PC-3 (cell line): ENCODE data around the gene ZC3H11A. TPM values are rescaled to one million over a fixed set of nuclear protein-coding genes. Genes with fewer than 3 reads are reported as not detected.
A peak's percentile ranks its signal among the peaks of the same experiment; 100 is the strongest.

ENCODE experiments used
- ATAC-seq: fragments of 200-7000 bp; cut with Tn5 transposase; 2 replicates; pipeline ENCODE4 v1.9.1; 2020; ENCODE audit warnings: mild to moderate bottlenecking, moderate library complexity
- BruUV-seq: library from RNA; stranded (reverse); fragments of 400-500 nt; replicated peaks from 2 replicates; lab custom pipeline; 2021; lab: Mats Ljungman, UMichigan
- CTCF ChIA-PET: fragments of 300-600 bp; sonication (Branson Sonifier 250); formaldehyde crosslinking; loops from one replicate; lab custom pipeline; 2022; ENCODE audit warnings: antibody characterized with exemption; lab: Charles Lee
- POLR2A ChIA-PET: fragments of 300-600 bp; sonication (Branson Sonifier 250); formaldehyde crosslinking; loops from one replicate; lab custom pipeline; 2022; ENCODE audit warnings: antibody characterized with exemption; ENCODE audit not compliant: unreplicated experiment; lab: Charles Lee
- DNase-seq: peaks from one replicate; pipeline ENCODE4 v3.0.0-alpha.2; 2015
- H2AFZ ChIP-seq: fragments of 300-600 bp; sonication (generic); 2 replicates; pipeline ENCODE4 v1.6.0; 2016; ENCODE audit warnings: antibody characterized with exemption, low read length
- H3F3A ChIP-seq: fragments of 300-600 bp; sonication (generic); one replicate; pipeline ENCODE4 v1.6.0; 2017; ENCODE audit warnings: antibody characterized with exemption, low read length, control low read depth, mild to moderate bottlenecking; ENCODE audit not compliant: unreplicated experiment
- H3K27ac ChIP-seq: fragments of 300-600 bp; sonication (generic); 2 replicates; pipeline ENCODE4 v1.5.1; 2016; ENCODE audit warnings: mild to moderate bottlenecking, low read length
- H3K27me3 ChIP-seq: fragments of 300-600 bp; sonication (generic); 2 replicates; pipeline ENCODE4 v1.6.1; 2016; ENCODE audit warnings: low read length, mixed read lengths
- H3K36me3 ChIP-seq: fragments of 300-600 bp; sonication (generic); 2 replicates; pipeline ENCODE4 v1.6.1; 2016; ENCODE audit warnings: low read depth, mixed run types, low read length, mixed read lengths
- H3K4me1 ChIP-seq: fragments of 300-600 bp; sonication (generic); 2 replicates; pipeline ENCODE4 v1.5.1; 2016; ENCODE audit warnings: low read length; ENCODE audit not compliant: insufficient read depth
- H3K4me2 ChIP-seq: fragments of 300-600 bp; sonication (generic); 2 replicates; pipeline ENCODE4 v1.6.0; 2016; ENCODE audit warnings: low read length
- H3K4me3 ChIP-seq: fragments of 300-600 bp; sonication (generic); 2 replicates; pipeline ENCODE4 v1.5.1; 2016; ENCODE audit warnings: mild to moderate bottlenecking, low read length, mixed read lengths
- H3K79me2 ChIP-seq: fragments of 300-600 bp; sonication (generic); 2 replicates; pipeline ENCODE4 v1.6.1; 2017; ENCODE audit warnings: low read length, mixed read lengths
- H3K9ac ChIP-seq: fragments of 300-600 bp; sonication (generic); 2 replicates; pipeline ENCODE4 v1.6.0; 2016; ENCODE audit warnings: mild to moderate bottlenecking, low read length
- H3K9me2 ChIP-seq: fragments of 300-600 bp; sonication (generic); replicated peaks from 2 replicates; pipeline ENCODE4 v1.6.1; 2016; ENCODE audit warnings: mixed run types, low read length, mixed read lengths
- H3K9me3 ChIP-seq: fragments of 300-600 bp; sonication (generic); 2 replicates; pipeline ENCODE4 v1.6.1; 2016; ENCODE audit warnings: low read length, mixed read lengths
- H4K20me1 ChIP-seq: fragments of 300-600 bp; sonication (generic); 2 replicates; pipeline ENCODE4 v1.6.1; 2016; ENCODE audit warnings: low read length, mixed read lengths
- EZH2 ChIP-seq: fragments of 300-600 bp; sonication (generic); IDR thresholded peaks from one replicate; pipeline ENCODE4 v1.6.1; 2017; ENCODE audit warnings: antibody characterized with exemption, mild to moderate bottlenecking, low read length; ENCODE audit not compliant: unreplicated experiment
- EZH2phosphoT487 ChIP-seq: fragments of 300-600 bp; sonication (generic); IDR thresholded peaks from 2 replicates; pipeline ENCODE4 v1.6.1; 2018; ENCODE audit warnings: mild to moderate bottlenecking, antibody characterized with exemption, low read length, borderline replicate concordance
- intact Hi-C: fragments of 100-400 bp; cut with micrococcal nuclease; formaldehyde crosslinking; loops from 2 replicates; pipeline ENCODE4 v1.9.0; 2023
- total RNA-seq: library from RNA; depleted of rRNA; stranded (reverse); fragments of >200 nt; gene quantifications from 2 replicates; pipeline ENCODE4 v1.2.3, GENCODE V29; 2014
- TF ChIP-seq, protein P1 (sequence below): fragments of 300-600 bp; sonication (generic); conservative IDR thresholded peaks from 2 replicates; pipeline ENCODE4 v1.5.1; 2017; ENCODE audit warnings: antibody characterized with exemption, low read depth, mild to moderate bottlenecking, low read length

Gene ZC3H11A
- total RNA-seq, 1 experiment from 2014 or later, result 77.9 TPM

DNA sequence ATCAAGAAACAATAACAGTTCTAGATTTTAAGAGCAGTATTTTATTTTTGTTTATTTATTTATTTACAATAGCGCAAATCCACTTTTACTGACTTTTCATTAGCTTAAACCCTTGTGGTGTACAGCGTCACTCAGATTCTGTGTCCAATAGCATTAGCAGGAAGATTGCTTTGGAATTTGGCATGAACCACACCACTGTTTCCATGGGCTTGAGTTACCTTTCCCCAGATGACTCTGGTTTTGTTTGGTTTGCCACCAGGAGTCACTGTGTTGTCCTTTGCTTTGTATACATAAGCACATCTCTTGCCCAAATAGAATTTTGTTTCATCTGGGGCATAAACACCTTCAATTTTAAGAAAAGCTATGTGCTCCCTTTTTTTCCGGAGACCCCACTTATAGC, 40.1 kb downstream of the ZC3H11A start:
- intact Hi-C loops, result no loop called here
- no peaks in the 10 kb centered on the region for H3K4me1 ChIP-seq
- DNase-seq, result no peak
- ChIA-PET POLR2A (no interaction called here), CTCF (interaction anchor here (0.6 kb wide), 2 partner anchors 326 to 672 kb away, joined by 3 read pairs; no protein-coding TSS in a partner anchor)
- H3K4me2 ChIP-seq, result no peak overlapping the region
- H3K9me2 ChIP-seq, result no peaks in the 10 kb centered on the region
- no peak overlapping the region for H3K4me3 ChIP-seq
- TF ChIP-seq, protein P1, sequence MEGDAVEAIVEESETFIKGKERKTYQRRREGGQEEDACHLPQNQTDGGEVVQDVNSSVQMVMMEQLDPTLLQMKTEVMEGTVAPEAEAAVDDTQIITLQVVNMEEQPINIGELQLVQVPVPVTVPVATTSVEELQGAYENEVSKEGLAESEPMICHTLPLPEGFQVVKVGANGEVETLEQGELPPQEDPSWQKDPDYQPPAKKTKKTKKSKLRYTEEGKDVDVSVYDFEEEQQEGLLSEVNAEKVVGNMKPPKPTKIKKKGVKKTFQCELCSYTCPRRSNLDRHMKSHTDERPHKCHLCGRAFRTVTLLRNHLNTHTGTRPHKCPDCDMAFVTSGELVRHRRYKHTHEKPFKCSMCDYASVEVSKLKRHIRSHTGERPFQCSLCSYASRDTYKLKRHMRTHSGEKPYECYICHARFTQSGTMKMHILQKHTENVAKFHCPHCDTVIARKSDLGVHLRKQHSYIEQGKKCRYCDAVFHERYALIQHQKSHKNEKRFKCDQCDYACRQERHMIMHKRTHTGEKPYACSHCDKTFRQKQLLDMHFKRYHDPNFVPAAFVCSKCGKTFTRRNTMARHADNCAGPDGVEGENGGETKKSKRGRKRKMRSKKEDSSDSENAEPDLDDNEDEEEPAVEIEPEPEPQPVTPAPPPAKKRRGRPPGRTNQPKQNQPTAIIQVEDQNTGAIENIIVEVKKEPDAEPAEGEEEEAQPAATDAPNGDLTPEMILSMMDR, result peak; percentile 47
- no peak for TF ChIP-seq EZH2
- no peaks in the 10 kb centered on the region for H3F3A ChIP-seq
- H3K9me3 ChIP-seq, result no peaks in the 10 kb centered on the region
- peaks cover 70% of the 10 kb centered on the region for H3K36me3 ChIP-seq
- H3K27me3 ChIP-seq, result no peaks in the 10 kb centered on the region
- no peak overlapping the region for H2AFZ ChIP-seq
- no TSS peak for BruUV-seq
- no peaks in the 10 kb centered on the region for H4K20me1 ChIP-seq
- ATAC-seq, result no peak
- H3K27ac ChIP-seq, result no peak overlapping the region
- H3K9ac ChIP-seq, result no peak overlapping the region
- H3K79me2 ChIP-seq, result no peaks in the 10 kb centered on the region

DNA sequence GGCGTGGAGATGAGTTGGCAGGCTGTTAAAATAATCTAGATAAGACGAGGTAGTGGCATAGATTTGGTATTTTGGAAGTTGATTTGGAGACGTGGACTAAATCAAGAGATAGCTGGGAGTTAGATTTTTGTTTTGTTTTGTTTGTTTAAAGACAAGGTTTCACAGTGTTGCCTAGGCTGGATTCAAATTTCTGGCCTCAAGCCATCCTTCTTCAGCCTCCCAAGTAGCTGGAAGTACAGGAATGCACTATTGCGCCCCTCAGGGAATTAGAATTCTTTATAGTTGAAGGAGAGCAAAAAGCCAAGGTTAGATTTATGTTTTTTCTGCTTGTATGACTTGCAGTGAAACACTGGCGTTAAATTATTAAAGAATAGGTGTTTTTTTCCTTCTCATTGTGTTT, 43.7 kb downstream of the ZC3H11A start:
- Histone ChIP-seq H3K9me3 (no peaks in the 10 kb centered on the region), H3K79me2 (no peaks in the 10 kb centered on the region), H3K27ac (no peak overlapping the region), H3K27me3 (no peaks in the 10 kb centered on the region), H3K4me3 (no peak overlapping the region), H4K20me1 (no peaks in the 10 kb centered on the region), H3K4me1 (no peaks in the 10 kb centered on the region), H3F3A (no peaks in the 10 kb centered on the region), H3K9ac (no peak overlapping the region), H3K4me2 (no peak overlapping the region), H3K36me3 (peaks cover 64% of the 10 kb centered on the region), H3K9me2 (no peaks in the 10 kb centered on the region), H2AFZ (no peak overlapping the region)
- no peak for TF ChIP-seq EZH2phosphoT487
- TF ChIP-seq, protein P1, result no peak
- TF ChIP-seq EZH2, result no peak
- ChIA-PET CTCF (no interaction called here), POLR2A (no interaction called here)
- no TSS peak for BruUV-seq
- ATAC-seq (peak; percentile 29; the same call in 1 of the 2 replicates), DNase-seq (no peak)
- intact Hi-C loops, result no loop called here

DNA sequence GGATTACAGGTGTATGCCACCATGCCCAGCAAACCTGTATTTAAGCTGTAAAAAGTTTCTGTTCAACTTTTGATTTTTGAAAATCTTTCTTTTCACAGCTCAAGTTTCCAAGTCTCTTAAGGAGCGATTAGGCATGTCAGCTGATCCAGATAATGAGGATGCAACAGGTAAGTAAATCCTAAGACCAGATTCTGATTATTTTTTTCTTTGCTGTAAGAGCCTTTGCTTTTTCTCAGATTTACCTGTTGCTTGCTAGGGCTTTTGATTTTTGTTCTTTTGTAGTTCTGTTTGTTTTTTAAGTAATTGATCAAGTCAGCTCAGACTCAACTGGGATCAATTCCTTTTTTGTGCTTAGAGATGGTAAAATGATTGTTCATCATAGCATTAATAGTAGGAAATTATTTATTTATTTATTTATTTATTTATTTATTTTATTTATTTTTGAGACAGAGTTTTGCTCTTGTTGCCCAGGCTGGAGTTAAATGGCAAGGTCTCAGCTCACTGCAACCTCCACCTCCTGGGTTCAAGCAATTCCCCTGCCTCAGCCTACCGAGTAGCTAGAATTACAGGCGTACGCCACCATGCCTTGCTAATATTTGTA, 44.9 kb downstream of the ZC3H11A start:
- Histone ChIP-seq H3K9me3 (no peaks in the 10 kb centered on the region), H3K27ac (no peak overlapping the region), H3F3A (no peaks in the 10 kb centered on the region), H3K4me2 (no peak overlapping the region), H2AFZ (no peak overlapping the region), H3K4me3 (no peak overlapping the region), H3K9ac (no peak overlapping the region), H3K9me2 (no peaks in the 10 kb centered on the region), H4K20me1 (no peaks in the 10 kb centered on the region), H3K79me2 (no peaks in the 10 kb centered on the region), H3K4me1 (no peaks in the 10 kb centered on the region), H3K27me3 (no peaks in the 10 kb centered on the region), H3K36me3 (peaks cover 62% of the 10 kb centered on the region)
- BruUV-seq, result no TSS peak
- ATAC-seq (no peak), DNase-seq (no peak)
- ChIA-PET CTCF (no interaction called here), POLR2A (interaction anchor here (0.6 kb wide), 1 partner anchor 271 kb away, joined by 4 read pairs; no protein-coding TSS in a partner anchor)
- intact Hi-C loops, result no loop called here
- TF ChIP-seq EZH2 (no peak), EZH2phosphoT487 (no peak)
- TF ChIP-seq, protein P1, result no peak
